ENCODE data around the gene CYP2B6. TPM values are rescaled to one million over a fixed set of nuclear protein-coding genes. Genes with fewer than 3 reads are reported as not detected.

CYP2B6 gene
- total RNA-seq: not detected in 2 replicates

GRCh38 chr19:40990972-40991381 lies at the start of gene CYP2B6:
CYP2B6 (plus strand) TSS chr19:40991282; CDS start chr19:40991306, 24 bp downstream.

Other genes with a start within 250 kb of the CYP2B6 start
- gene ACTMAP, start 240.8 kb upstream of the CYP2B6 start, total RNA-seq: 0.53 and 0.56 TPM in 2 replicates
- 47.2 and 51.1 TPM in 2 replicates for gene SNRPA, start 240.1 kb upstream of the CYP2B6 start, total RNA-seq
- 0.66 TPM in 1 of 2 replicates, not detected in the other for gene MIA, start 215.8 kb upstream of the CYP2B6 start, total RNA-seq
- gene RAB4B, start 213.0 kb upstream of the CYP2B6 start, total RNA-seq: 7.0 and 8.5 TPM in 2 replicates
- gene EGLN2, start 192.1 kb upstream of the CYP2B6 start, total RNA-seq: 83.9 and 90.5 TPM in 2 replicates
- not detected in 2 replicates for gene CYP2A6, start 140.8 kb upstream of the CYP2B6 start, total RNA-seq
- gene CYP2A7, start 109.1 kb upstream of the CYP2B6 start, total RNA-seq: not detected in 2 replicates
- gene CYP2A13, start 97.2 kb downstream of the CYP2B6 start, total RNA-seq: not detected in 2 replicates
- not detected in 2 replicates for gene CYP2F1, start 123.2 kb downstream of the CYP2B6 start, total RNA-seq
- 0.62 and 0.79 TPM in 2 replicates for gene CYP2S1, start 201.9 kb downstream of the CYP2B6 start, total RNA-seq
- gene AXL, start 227.9 kb downstream of the CYP2B6 start, total RNA-seq: 165 and 211 TPM in 2 replicates